ENCODE measurements around the gene SPDYE4.

- TF ChIP-seq CTCF (conservative IDR thresholded peaks at IDR 0.05; ENCODE audit: low read length) (no peak), EZH2phosphoT487 (IDR thresholded peaks at IDR 0.05; ENCODE audit: borderline replicate concordance, low read depth, low read length) (no peak)
These were observed 19.2 kb downstream of the SPDYE4 start for GRCh38 chr17:8739097-8739496.

Data from OCI-LY7 (cell line).